ENCODE data around the gene AGAP5. TPM values are rescaled to one million over a fixed set of nuclear protein-coding genes. Genes with fewer than 3 reads are reported as not detected.
A peak's percentile ranks its signal among the peaks of the same experiment; 100 is the strongest.
"Not testable (repeated sequence)": the region's sequence is repeated elsewhere in the genome, so short reads cannot be mapped to it uniquely, and the experiment has no call there.

The AGAP5 gene
- total RNA-seq = 10 to 100 TPM in 1 of 2 donors, 1 to 10 TPM in 1; 9.8 to 11.5 TPM

GRCh38 chr10:73697675-73698159 is at the start of gene AGAP5:
TSS of gene AGAP5 (minus strand) at chr10:73698109. CDS start at chr10:73697755, 354 bp downstream.
- H3K4me3 Mint-ChIP-seq; ATAC-seq (replicated peaks in 1 of 2); H3K27me3 Mint-ChIP-seq (ENCODE audit: low read depth); H3K27ac Mint-ChIP-seq; DNase-seq; H3K36me3 Mint-ChIP-seq (ENCODE audit: insufficient read depth in 2 of 2); H3K4me1 Mint-ChIP-seq (ENCODE audit: low read depth); H3K9me3 Mint-ChIP-seq: not testable (repeated sequence)

DNA sequence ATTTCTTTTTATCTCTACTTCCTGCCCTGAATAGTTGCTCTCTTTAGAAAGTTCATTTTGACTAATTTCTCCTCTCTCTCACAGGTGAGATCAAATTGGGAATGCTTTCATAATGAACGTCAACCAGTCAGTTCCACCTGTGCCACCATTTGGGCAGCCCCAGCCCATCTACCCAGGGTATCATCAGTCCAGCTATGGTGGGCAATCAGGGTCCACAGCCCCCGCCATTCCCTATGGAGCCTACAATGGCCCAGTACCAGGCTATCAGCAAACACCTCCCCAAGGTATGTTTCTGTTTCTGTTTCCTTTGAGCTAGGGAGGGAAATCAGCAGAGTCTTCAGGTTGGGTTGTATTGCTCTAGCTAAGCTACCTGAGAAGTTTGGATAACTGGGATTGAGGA is 48.8 kb upstream of the AGAP5 start:
- DNase-seq (no peak), ATAC-seq (replicated peaks in 1 of 2) (no peak)
- Mint-ChIP-seq H3K27me3 (ENCODE audit: low read depth) (no peaks in the 10 kb centered on the region), H3K4me3 (peak overlapping the region; percentile 73 to 92), H3K4me1 (ENCODE audit: low read depth) (peaks cover 59% of the 10 kb centered on the region), H3K36me3 (ENCODE audit: insufficient read depth in 2 of 2) (peaks cover 14 to 17% of the 10 kb centered on the region in 2 donors), H3K27ac (peak overlapping the region; percentile 49), H3K9me3 (no peaks in the 10 kb centered on the region)

- peak; percentile 69 to 75 for DNase-seq
- Mint-ChIP-seq H3K4me3 (peak overlapping the region; percentile 92 to 99), H3K36me3 (ENCODE audit: insufficient read depth in 2 of 2) (peaks cover 8 to 9% of the 10 kb centered on the region in 2 donors), H3K4me1 (ENCODE audit: low read depth) (peaks cover 58% of the 10 kb centered on the region), H3K27me3 (ENCODE audit: low read depth) (no peaks in the 10 kb centered on the region), H3K9me3 (no peaks in the 10 kb centered on the region), H3K27ac (peak overlapping the region; percentile 100)
- ATAC-seq (replicated peaks in 1 of 2) = peak; percentile 34 to 38
Measured at GRCh38 chr10:73744664-73744975, 46.7 kb upstream of the AGAP5 start.

GRCh38 chr10:73743905-73744663 is 46.2 kb upstream of the AGAP5 start, which contains the start of gene SEC24C:
TSS of gene SEC24C (plus strand) at chr10:73744372. CDS start at chr10:73746833, 2,461 bp downstream.
- Mint-ChIP-seq H3K4me1 (ENCODE audit: low read depth) (peaks cover 53% of the 10 kb centered on the region), H3K36me3 (ENCODE audit: insufficient read depth in 2 of 2) (peaks cover 4 to 6% of the 10 kb centered on the region in 2 donors), H3K4me3 (peak within 1 kb of the TSS; percentile 92 to 99), H3K27me3 (ENCODE audit: low read depth) (no peaks in the 10 kb centered on the region), H3K27ac (peak within 1 kb of the TSS; percentile 100), H3K9me3 (no peaks in the 10 kb centered on the region)
- peak; percentile 92 to 93 for ATAC-seq (replicated peaks in 1 of 2)
- peak; percentile 96 for DNase-seq

DNA sequence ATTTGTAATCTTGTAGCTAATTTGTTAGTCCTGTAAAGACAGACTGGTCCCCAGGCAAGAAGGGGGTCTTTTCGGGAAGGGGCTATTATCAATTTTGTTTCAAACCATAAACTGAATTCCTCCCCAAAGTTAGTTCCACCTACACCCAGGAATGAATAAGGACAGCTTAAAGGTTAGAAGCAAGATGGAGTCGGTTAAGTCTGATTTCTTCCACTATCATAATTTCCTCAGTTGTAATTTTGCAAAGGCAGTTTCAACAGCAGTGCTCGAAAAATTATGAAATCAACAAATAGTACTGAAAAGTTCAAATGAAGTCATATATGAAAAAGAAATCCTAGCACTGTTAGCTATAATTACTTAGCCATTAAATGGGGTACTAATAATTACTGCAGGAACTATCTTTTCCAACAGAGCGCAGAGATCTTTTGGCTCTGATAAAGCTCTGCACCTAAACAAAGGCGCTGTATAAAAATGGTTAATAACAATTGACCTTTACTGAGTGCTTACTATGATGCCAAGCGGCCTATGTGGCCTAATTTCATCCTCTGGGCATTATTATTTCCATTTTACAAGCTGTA is 45.5 kb upstream of the AGAP5 start:
- no peak for DNase-seq
- Mint-ChIP-seq H3K9me3 (no peaks in the 10 kb centered on the region), H3K27me3 (ENCODE audit: low read depth) (no peaks in the 10 kb centered on the region), H3K4me3 (peak overlapping the region; percentile 92 to 99), H3K4me1 (ENCODE audit: low read depth) (peaks cover 46% of the 10 kb centered on the region), H3K36me3 (ENCODE audit: insufficient read depth in 2 of 2) (peaks cover 1 to 4% of the 10 kb centered on the region in 2 donors), H3K27ac (peak overlapping the region; percentile 100)
- no peak for ATAC-seq (replicated peaks in 1 of 2)

DNA sequence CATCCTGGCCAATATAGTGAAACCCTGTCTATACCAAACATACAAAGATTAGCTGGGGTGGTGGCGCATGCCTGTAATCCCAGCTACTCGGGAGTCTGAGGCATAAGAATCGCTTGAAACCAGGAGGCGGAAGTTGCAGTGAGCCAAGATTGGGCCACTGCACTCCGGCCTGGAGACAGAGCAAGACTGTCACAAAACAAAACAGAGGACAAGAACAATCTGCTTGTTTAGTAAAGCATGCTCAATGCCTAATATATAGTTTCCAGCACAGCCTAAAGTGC is 44.5 kb upstream of the AGAP5 start:
- DNase-seq = no peak
- peaks cover 1 to 4% of the 10 kb centered on the region in 2 donors for H3K36me3 Mint-ChIP-seq (ENCODE audit: insufficient read depth in 2 of 2)
- no peaks in the 10 kb centered on the region for H3K9me3 Mint-ChIP-seq
- H3K27ac Mint-ChIP-seq = peak overlapping the region; percentile 100
- peaks cover 46% of the 10 kb centered on the region for H3K4me1 Mint-ChIP-seq (ENCODE audit: low read depth)
- ATAC-seq (replicated peaks in 1 of 2) = no peak
- peak overlapping the region; percentile 92 to 99 for H3K4me3 Mint-ChIP-seq
- no peaks in the 10 kb centered on the region for H3K27me3 Mint-ChIP-seq (ENCODE audit: low read depth)

- H3K9me3 Mint-ChIP-seq; H3K27me3 Mint-ChIP-seq (ENCODE audit: low read depth); H3K36me3 Mint-ChIP-seq (ENCODE audit: insufficient read depth in 2 of 2); H3K4me3 Mint-ChIP-seq; DNase-seq; ATAC-seq (replicated peaks in 1 of 2): not testable (repeated sequence)
- Mint-ChIP-seq H3K4me1 (ENCODE audit: low read depth) (peaks cover 34% of the 10 kb centered on the region), H3K27ac (peak overlapping the region; percentile 46)
Measured at GRCh38 chr10:73740501-73741254, 42.8 kb upstream of the AGAP5 start.

DNA sequence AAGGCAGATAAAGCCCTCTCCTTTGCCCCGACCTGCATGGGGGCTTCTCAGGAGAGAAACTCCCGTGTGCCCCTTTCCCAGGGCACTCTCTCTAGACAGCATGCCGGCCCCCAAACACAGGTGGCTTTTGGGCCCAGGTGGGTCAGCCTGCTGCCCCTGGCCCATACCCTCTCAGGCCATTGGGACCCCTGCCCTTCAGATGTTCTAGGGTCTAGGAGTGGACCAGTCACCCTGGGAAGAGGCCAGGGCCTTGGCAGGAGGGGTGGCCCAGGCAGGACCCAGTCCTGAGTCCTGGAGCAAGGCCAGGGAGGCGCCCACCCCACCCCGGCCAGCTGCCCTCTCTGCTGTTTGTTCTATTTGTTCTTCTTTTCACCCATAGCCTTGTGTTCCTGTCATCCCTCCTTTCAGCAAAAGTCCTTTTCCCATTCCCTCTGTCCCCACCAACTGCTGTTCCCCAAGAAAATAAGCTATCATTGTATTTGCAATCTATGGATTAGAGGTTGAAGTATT is 36.9 kb upstream of the AGAP5 start:
- Mint-ChIP-seq H3K27me3 (ENCODE audit: low read depth) (no peaks in the 10 kb centered on the region), H3K4me3 (no peak overlapping the region), H3K4me1 (ENCODE audit: low read depth) (peaks cover 5% of the 10 kb centered on the region), H3K9me3 (no peaks in the 10 kb centered on the region), H3K27ac (no peak overlapping the region), H3K36me3 (ENCODE audit: insufficient read depth in 2 of 2) (peaks cover 0 to 1% of the 10 kb centered on the region in 2 donors)
- ATAC-seq (replicated peaks in 1 of 2) (no peak), DNase-seq (no peak)

DNA sequence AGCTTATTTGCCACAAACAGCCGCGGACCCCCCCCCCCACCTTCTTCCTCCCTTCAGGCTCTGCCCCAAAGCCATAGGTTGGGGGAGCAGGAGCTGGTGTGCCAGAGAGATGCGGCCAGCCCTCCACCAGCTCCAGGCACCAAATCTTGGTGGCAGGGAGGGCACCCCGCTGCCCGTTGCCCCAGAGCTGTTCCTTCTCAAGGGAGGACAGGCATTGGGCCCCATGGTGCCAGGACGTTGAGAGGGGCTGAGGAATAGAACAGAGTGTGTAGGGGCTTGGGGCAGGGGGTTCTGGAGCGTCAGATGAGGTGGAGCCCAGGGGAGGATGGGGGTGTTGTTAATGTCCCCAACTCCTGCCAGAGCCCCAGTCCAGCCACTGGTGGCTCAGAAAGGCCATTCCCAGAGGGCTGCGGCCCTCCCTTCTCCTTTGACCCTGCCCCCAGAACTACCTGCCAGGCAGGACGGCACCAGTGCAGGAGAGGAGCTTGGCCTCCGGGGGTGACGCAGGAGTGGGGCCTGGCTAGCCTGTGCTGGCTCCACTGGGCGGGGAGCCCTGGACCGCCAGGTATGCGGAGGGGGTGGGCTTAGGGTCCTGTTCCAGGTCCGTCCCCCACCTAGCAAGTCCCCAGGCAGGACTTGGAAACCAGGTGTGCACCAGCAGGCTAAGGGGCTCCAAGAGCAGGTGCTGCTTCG is 36.3 kb upstream of the AGAP5 start:
- no peak for ATAC-seq (replicated peaks in 1 of 2)
- H3K4me1 Mint-ChIP-seq (ENCODE audit: low read depth) = peaks cover 5% of the 10 kb centered on the region
- no peak for DNase-seq

DNA sequence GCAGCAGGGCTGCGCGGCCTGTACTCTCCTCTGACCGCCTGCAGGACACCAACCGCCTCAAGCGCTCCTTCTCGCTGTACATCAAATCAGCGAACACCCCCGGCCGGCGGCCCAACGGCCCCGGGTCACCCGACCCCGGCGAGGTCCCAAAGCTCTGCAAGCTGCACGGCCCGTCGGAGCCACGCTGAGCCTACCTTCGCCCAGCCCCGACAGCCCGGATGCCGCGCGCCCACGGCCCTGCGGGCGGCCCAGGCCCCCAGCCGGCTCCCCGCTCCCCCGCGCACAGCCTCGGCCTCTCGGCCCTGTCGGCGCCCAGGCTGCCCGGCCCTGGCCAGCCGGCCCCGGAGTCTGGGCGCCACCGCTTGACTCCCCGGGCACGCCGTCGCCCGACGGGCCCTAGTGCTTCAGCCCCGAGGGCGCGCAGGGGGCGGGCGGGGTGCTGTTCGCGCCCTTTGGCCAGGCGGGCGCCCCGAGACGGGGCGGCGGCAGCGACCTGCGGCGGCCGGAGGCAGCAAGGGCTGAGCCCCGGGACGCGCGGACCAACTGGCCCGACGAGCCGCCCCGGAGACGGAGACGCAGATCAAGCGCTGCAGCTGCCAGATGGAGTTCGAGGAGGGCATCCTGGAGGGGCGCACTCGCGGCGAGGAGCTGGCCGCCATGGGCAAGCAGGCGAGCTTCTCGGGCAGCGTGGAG is 35.2 kb upstream of the AGAP5 start:
- H3K4me3 Mint-ChIP-seq = no peak overlapping the region
- H3K27me3 Mint-ChIP-seq (ENCODE audit: low read depth) = no peaks in the 10 kb centered on the region
- peaks cover 0 to 1% of the 10 kb centered on the region in 2 donors for H3K36me3 Mint-ChIP-seq (ENCODE audit: insufficient read depth in 2 of 2)
- H3K27ac Mint-ChIP-seq = no peak overlapping the region
- H3K9me3 Mint-ChIP-seq = no peaks in the 10 kb centered on the region
- H3K4me1 Mint-ChIP-seq (ENCODE audit: low read depth) = peaks cover 5% of the 10 kb centered on the region
- ATAC-seq (replicated peaks in 1 of 2) = no peak
- no peak for DNase-seq

More for the DNA sequence above, 36.3 kb upstream of the AGAP5 start:
- Mint-ChIP-seq H3K9me3 (no peaks in the 10 kb centered on the region), H3K36me3 (ENCODE audit: insufficient read depth in 2 of 2) (peaks cover 0 to 1% of the 10 kb centered on the region in 2 donors), H3K27ac (peak overlapping the region; percentile 65), H3K27me3 (ENCODE audit: low read depth) (no peaks in the 10 kb centered on the region), H3K4me3 (no peak overlapping the region)

DNA sequence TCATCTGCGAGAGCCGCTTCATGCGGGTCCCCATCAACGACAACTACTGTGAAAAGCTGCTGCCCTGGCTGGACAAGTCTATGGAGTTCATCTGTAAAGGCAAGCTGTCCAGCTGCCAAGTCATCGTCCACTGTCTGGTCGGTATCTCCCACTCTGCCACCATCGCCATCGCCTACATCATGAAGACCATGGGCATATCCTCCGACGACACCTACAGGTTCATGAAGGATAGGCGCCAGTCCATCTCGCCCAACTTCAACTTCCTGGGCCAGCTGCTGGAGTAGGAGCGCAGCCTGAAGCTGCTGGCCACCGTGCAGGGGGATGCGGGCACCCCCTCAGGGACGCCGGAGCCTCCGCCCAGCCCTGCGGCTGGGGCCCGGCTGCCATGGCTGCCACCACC is 34.5 kb upstream of the AGAP5 start:
- peaks cover 0 to 1% of the 10 kb centered on the region in 2 donors for H3K36me3 Mint-ChIP-seq (ENCODE audit: insufficient read depth in 2 of 2)

More for the DNA sequence above, 34.5 kb upstream of the AGAP5 start:
- peaks cover 5% of the 10 kb centered on the region for H3K4me1 Mint-ChIP-seq (ENCODE audit: low read depth)
- no peaks in the 10 kb centered on the region for H3K9me3 Mint-ChIP-seq
- DNase-seq (no peak), ATAC-seq (replicated peaks in 1 of 2) (no peak)
- H3K4me3 Mint-ChIP-seq = peak overlapping the region; percentile 43 to 52
- H3K27me3 Mint-ChIP-seq (ENCODE audit: low read depth) = no peaks in the 10 kb centered on the region
- peak overlapping the region; percentile 14 for H3K27ac Mint-ChIP-seq
